ENCODE data around the gene SULT1A1. TPM values are rescaled to one million over a fixed set of nuclear protein-coding genes. Genes with fewer than 3 reads are reported as not detected.

SULT1A1 gene
- total RNA-seq = under 1 TPM in 1 of 2 donors, not detected in 1; under 0.01 TPM

GRCh38 chr16:28609631-28610594 lies at the start of gene SULT1A1:
Gene SULT1A1 (minus strand): TSS chr16:28610044. CDS start chr16:28608855, 1,189 bp downstream.

GRCh38 chr16:28637765-28638164 lies 27.9 kb upstream of the SULT1A1 start, which contains the start of gene NPIPB8:
Gene NPIPB8 (plus strand): TSS chr16:28638065. CDS start chr16:28638361, 296 bp downstream.

GRCh38 chr16:28596840-28597691 lies 12.8 kb downstream of the SULT1A1 start, which contains the start of gene SULT1A2:
Gene SULT1A2 (minus strand): TSS chr16:28597050. CDS start chr16:28595930, 1,120 bp downstream.

Other genes with a start within 250 kb of the SULT1A1 start
- not detected for gene NPIPB6, start 246.5 kb downstream of the SULT1A1 start, total RNA-seq
- 10 to 100 TPM; 67.6 to 69.5 TPM for gene EIF3CL, start 206.2 kb downstream of the SULT1A1 start, total RNA-seq
- not detected for gene NPIPB7, start 137.7 kb downstream of the SULT1A1 start, total RNA-seq
- 10 to 100 TPM; 24.3 to 28.6 TPM for gene CLN3, start 118.0 kb downstream of the SULT1A1 start, total RNA-seq
- not detected for gene APOBR, start 115.4 kb downstream of the SULT1A1 start, total RNA-seq
- gene IL27, start 103.2 kb downstream of the SULT1A1 start, total RNA-seq = not detected
- gene NUPR1, start 71.1 kb downstream of the SULT1A1 start, total RNA-seq = 1 to 10 TPM in 1 of 2 donors, under 1 TPM in 1; 1.00 to 2.8 TPM
- 1 to 10 TPM; 8.3 to 9.6 TPM for gene SGF29, start 56.1 kb downstream of the SULT1A1 start, total RNA-seq
- not detected for gene SULT1A2, start 13.0 kb downstream of the SULT1A1 start, total RNA-seq
- under 1 TPM in 1 of 2 donors, not detected in 1; under 0.01 TPM for gene NPIPB8, start 28.0 kb upstream of the SULT1A1 start, total RNA-seq
- 10 to 100 TPM; 31.7 to 61.6 TPM for gene EIF3C, start 101.4 kb upstream of the SULT1A1 start, total RNA-seq
- 1 to 10 TPM; 5.2 to 5.7 TPM for gene NPIPB9, start 141.7 kb upstream of the SULT1A1 start, total RNA-seq
- 10 to 100 TPM; 48.5 to 49.0 TPM for gene ATXN2L, start 213.0 kb upstream of the SULT1A1 start, total RNA-seq
- gene TUFM, start 236.3 kb upstream of the SULT1A1 start, total RNA-seq = 100 to 1,000 TPM in 1 of 2 donors, 10 to 100 TPM in 1; 97.4 to 137 TPM